Mesothelial cell of epicardium (in vitro differentiated cells): ENCODE results near the gene GRIN3B. TPM values are rescaled to one million over a fixed set of nuclear protein-coding genes. Genes with fewer than 3 reads are reported as not detected.

Experiments
- DNase-seq, 2 experiments: peaks; one replicate each; pipeline ENCODE4 v3.0.0; 2021; ENCODE audit warnings: low spot score in 2 of 2; ENCODE audit not compliant: unreplicated experiment in 2 of 2
- H3K27ac Mint-ChIP-seq: 2 replicates; pipeline ENCODE4 v1.8.0; 2021; ENCODE audit warnings: mixed read lengths
- H3K27me3 Mint-ChIP-seq: 2 replicates; pipeline ENCODE4 v1.8.0; 2021; ENCODE audit warnings: low read depth, mixed read lengths
- H3K36me3 Mint-ChIP-seq: 2 replicates; pipeline ENCODE4 v1.8.0; 2021; ENCODE audit warnings: mixed read lengths
- H3K4me1 Mint-ChIP-seq: 2 replicates; pipeline ENCODE4 v1.8.0; 2021; ENCODE audit warnings: mixed read lengths
- H3K4me3 Mint-ChIP-seq: 2 replicates; pipeline ENCODE4 v1.8.0; 2021; ENCODE audit warnings: mild to moderate bottlenecking, moderate library complexity, mixed read lengths
- H3K9me3 Mint-ChIP-seq: 2 replicates; pipeline ENCODE4 v1.8.0; 2021; ENCODE audit warnings: mixed read lengths
- total RNA-seq: library from RNA; stranded (reverse); gene quantifications from 3 replicates; pipeline ENCODE4 v1.2.1, GENCODE V29; 2021
- TF ChIP-seq, protein P1 (sequence below): fragments of 200-600 bp; sonication (generic); IDR thresholded peaks from one replicate; pipeline ENCODE4 v1.5.0; 2021; ENCODE audit warnings: antibody characterized with exemption; ENCODE audit not compliant: unreplicated experiment

GRIN3B gene
- total RNA-seq, 1 donor from 2014 or later = 0.34 TPM

DNA sequence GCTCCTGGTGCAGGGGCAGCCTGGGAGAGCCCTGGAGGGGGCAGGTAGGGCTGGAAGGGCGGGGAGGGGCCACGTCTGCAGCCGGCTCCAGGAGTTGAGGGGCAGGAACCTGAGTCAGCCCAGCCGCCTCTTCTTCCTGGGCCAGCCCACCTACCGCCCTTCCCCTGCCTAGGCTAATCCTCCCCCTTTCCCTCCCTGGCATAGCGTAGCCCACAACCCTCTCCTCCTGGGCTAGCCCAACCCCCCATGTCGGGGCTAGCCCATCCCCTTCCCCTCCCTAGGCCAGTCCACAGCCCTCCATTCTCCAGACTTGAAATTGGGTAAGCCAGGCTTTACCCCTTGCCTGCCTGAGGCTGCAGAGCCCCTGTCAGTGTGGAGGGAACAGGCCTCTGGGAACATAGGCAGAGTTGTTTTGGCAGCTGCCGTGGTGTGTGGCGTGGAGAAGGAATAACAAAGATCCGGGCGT lies 36.7 kb upstream of the GRIN3B start:
- H3K4me3 Mint-ChIP-seq = no peak overlapping the region
- peaks cover 33% of the 10 kb centered on the region for H3K36me3 Mint-ChIP-seq
- peak overlapping the region; percentile 65 for H3K27ac Mint-ChIP-seq

DNA sequence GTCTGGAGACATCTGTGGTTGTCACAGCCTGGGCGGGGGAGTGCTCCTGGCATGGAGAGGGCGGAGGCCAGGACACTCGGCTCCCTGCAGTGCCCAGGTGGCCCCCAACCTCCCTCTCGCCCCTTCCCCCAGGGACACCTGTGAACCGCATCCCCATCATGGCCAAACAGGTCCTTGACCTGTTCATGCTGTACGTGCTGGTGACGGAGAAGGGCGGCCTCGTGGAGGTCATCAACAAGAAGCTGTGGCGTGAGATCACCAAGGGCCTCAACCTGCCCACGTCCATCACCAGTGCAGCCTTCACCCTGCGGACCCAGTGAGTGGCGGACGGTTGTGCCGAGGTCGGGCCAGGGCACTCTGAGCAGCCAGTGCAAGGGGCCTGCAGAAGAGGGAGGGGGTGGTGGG lies 36.1 kb upstream of the GRIN3B start:
- H3K27ac Mint-ChIP-seq = no peak overlapping the region
- TF ChIP-seq, protein P1, sequence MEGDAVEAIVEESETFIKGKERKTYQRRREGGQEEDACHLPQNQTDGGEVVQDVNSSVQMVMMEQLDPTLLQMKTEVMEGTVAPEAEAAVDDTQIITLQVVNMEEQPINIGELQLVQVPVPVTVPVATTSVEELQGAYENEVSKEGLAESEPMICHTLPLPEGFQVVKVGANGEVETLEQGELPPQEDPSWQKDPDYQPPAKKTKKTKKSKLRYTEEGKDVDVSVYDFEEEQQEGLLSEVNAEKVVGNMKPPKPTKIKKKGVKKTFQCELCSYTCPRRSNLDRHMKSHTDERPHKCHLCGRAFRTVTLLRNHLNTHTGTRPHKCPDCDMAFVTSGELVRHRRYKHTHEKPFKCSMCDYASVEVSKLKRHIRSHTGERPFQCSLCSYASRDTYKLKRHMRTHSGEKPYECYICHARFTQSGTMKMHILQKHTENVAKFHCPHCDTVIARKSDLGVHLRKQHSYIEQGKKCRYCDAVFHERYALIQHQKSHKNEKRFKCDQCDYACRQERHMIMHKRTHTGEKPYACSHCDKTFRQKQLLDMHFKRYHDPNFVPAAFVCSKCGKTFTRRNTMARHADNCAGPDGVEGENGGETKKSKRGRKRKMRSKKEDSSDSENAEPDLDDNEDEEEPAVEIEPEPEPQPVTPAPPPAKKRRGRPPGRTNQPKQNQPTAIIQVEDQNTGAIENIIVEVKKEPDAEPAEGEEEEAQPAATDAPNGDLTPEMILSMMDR = no peak
- H3K9me3 Mint-ChIP-seq = peaks cover 4% of the 10 kb centered on the region
- DNase-seq = no peak
- H3K36me3 Mint-ChIP-seq = peaks cover 33% of the 10 kb centered on the region
- H3K4me1 Mint-ChIP-seq = peaks cover 23% of the 10 kb centered on the region
- no peaks in the 10 kb centered on the region for H3K27me3 Mint-ChIP-seq
- H3K4me3 Mint-ChIP-seq = no peak overlapping the region

More for the DNA sequence above, 36.7 kb upstream of the GRIN3B start:
- H3K4me1 Mint-ChIP-seq = peaks cover 29% of the 10 kb centered on the region
- H3K9me3 Mint-ChIP-seq = peaks cover 4% of the 10 kb centered on the region
- no peaks in the 10 kb centered on the region for H3K27me3 Mint-ChIP-seq
- DNase-seq = no peak
- TF ChIP-seq, protein P1 = no peak

DNA sequence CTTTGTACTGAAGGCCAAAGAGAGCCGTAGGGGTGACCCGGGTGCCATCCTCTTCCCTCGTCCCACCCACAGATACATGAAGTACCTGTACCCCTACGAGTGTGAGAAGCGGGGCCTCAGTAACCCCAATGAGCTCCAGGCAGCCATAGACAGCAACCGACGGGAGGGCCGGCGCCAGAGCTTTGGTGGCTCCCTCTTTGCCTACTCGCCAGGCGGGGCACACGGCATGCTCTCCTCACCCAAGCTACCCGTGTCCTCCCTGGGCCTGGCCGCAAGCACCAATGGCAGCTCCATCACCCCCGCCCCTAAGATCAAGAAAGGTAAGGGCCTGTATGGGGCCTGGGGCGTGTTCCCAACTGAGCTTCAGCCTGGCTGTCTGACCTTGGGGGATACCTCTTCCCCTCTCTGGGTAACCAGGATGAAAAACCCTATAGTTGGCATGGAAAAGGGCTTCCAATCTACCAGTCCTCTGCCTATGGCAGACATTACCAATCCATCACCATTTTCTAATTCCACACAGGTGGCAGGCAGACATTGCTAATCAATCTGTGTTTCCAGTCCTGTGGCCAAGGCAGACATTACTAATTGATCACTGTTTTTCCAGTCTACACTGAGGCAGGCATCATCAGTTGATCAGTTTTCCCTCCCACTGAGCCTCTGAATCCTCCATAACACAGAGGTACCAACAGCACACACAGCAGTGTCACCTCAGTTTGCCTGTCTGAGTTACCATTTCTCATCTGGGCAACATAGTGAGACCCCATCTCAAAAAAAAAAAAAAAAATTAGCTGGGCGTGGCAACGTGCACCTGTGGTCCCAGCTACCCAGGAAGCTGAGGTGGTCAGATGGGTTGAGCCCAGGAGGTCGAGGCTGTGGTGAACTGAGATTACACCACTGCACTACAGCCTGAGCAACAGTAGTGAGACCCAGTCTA lies 35.2 kb upstream of the GRIN3B start:
- DNase-seq = no peak
- TF ChIP-seq, protein P1 = no peak
- peaks cover 31% of the 10 kb centered on the region for H3K36me3 Mint-ChIP-seq
- H3K4me1 Mint-ChIP-seq = peaks cover 17% of the 10 kb centered on the region
- H3K27ac Mint-ChIP-seq = peak overlapping the region; percentile 53
- H3K9me3 Mint-ChIP-seq = peaks cover 4% of the 10 kb centered on the region
- H3K27me3 Mint-ChIP-seq = no peaks in the 10 kb centered on the region
- no peak overlapping the region for H3K4me3 Mint-ChIP-seq

DNA sequence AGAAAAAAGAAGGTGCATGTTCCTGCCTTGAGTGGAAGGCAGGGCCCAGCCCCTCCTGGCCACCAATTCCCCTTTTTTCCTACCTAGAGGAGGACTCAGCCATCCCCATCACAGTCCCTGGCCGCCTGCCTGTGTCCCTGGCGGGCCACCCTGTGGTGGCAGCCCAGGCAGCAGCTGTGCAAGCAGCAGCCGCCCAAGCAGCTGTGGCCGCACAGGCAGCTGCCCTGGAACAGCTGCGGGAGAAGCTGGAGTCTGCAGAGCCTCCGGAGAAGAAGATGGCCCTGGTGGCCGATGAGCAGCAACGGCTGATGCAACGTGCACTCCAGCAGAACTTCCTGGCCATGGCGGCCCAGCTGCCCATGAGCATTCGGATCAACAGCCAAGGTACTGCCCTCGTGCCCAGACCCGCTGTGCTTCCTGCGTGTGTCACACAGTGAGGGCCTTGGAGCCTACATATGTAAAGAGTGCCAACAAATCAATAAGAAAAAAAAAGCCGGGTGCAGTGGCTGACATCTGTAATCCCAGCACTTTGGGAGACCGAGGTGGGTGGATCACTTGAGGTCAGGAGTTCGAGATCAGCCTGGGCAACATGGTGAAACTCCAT lies 33.6 kb upstream of the GRIN3B start:
- H3K27ac Mint-ChIP-seq = no peak overlapping the region
- H3K36me3 Mint-ChIP-seq = peaks cover 36% of the 10 kb centered on the region
- no peak overlapping the region for H3K4me3 Mint-ChIP-seq

DNA sequence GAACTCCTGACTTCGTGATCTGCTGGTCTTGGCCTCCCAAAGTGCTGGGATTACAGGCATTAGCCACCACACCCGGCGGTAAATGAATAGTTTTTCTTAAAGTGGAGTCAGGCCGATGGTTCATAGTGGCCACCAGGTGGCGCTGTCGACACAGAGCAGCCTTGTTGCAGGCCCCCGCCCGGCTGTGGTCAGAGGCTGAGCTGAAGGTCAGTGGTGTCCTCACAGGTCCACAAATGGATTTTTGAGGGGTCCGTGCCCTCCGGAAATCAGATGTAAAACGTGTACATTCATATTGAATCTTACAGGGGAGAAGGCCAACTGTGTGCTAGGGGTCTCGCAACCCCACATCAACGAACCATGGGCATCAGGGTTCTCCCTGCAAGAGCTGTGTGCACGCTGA lies 29.5 kb upstream of the GRIN3B start:
- TF ChIP-seq, protein P1 = peak; percentile 83
- H3K4me3 Mint-ChIP-seq = no peak overlapping the region
- no peaks in the 10 kb centered on the region for H3K4me1 Mint-ChIP-seq
- DNase-seq = no peak
- H3K27me3 Mint-ChIP-seq = no peaks in the 10 kb centered on the region
- no peaks in the 10 kb centered on the region for H3K9me3 Mint-ChIP-seq
- peaks cover 27% of the 10 kb centered on the region for H3K36me3 Mint-ChIP-seq
- H3K27ac Mint-ChIP-seq = no peak overlapping the region

More for the DNA sequence above, 33.6 kb upstream of the GRIN3B start:
- no peak for DNase-seq
- peaks cover 4% of the 10 kb centered on the region for H3K9me3 Mint-ChIP-seq
- TF ChIP-seq, protein P1 = no peak
- no peaks in the 10 kb centered on the region for H3K27me3 Mint-ChIP-seq
- H3K4me1 Mint-ChIP-seq = peaks cover 11% of the 10 kb centered on the region
